HEK293 (cell line): ENCODE results near the gene COX6A2.

Experiments used
- BCL6B ChIP-seq: fragments of 450-650 bp; formaldehyde crosslinking; IDR thresholded peaks from 2 replicates; pipeline ENCODE4 v1.5.1; 2017; ENCODE audit warnings: missing biosample characterization, missing genetic modification characterization
- IKZF3 ChIP-seq: fragments of 450-650 bp; IDR thresholded peaks from 2 replicates; pipeline ENCODE4 v1.5.0; 2018; ENCODE audit warnings: missing biosample characterization, mild to moderate bottlenecking, missing genetic modification characterization, moderate library complexity
- OVOL3 ChIP-seq: fragments of 450-650 bp; formaldehyde crosslinking; IDR thresholded peaks from 2 replicates; pipeline ENCODE4 v1.5.1; 2016; ENCODE audit warnings: missing biosample characterization, missing genetic modification characterization
- PRDM6 ChIP-seq: fragments of 450-650 bp; formaldehyde crosslinking; IDR thresholded peaks from 2 replicates; pipeline ENCODE4 v1.5.1; 2017; ENCODE audit warnings: missing biosample characterization, missing genetic modification characterization
- REST ChIP-seq: fragments of 450-650 bp; formaldehyde crosslinking; IDR thresholded peaks from 2 replicates; pipeline ENCODE4 v1.5.1; 2016; ENCODE audit warnings: missing biosample characterization, missing genetic modification characterization
- SCRT2 ChIP-seq: fragments of 450-650 bp; formaldehyde crosslinking; IDR thresholded peaks from 2 replicates; pipeline ENCODE4 v1.5.1; 2016; ENCODE audit warnings: missing biosample characterization, missing genetic modification characterization
- SP2 ChIP-seq: fragments of 450-650 bp; formaldehyde crosslinking; IDR thresholded peaks from 2 replicates; pipeline ENCODE4 v1.5.1; 2016; ENCODE audit warnings: missing biosample characterization, missing genetic modification characterization
- SP7 ChIP-seq: fragments of 450-650 bp; formaldehyde crosslinking; IDR thresholded peaks from 2 replicates; pipeline ENCODE4 v1.5.1; 2016; ENCODE audit warnings: missing biosample characterization, missing genetic modification characterization
- WT1 ChIP-seq: fragments of 450-650 bp; formaldehyde crosslinking; IDR thresholded peaks from 2 replicates; pipeline ENCODE4 v1.5.1; 2016; ENCODE audit warnings: missing biosample characterization, missing genetic modification characterization
- YY2 ChIP-seq: fragments of 450-650 bp; formaldehyde crosslinking; IDR thresholded peaks from 2 replicates; pipeline ENCODE4 v1.5.1; 2016; ENCODE audit warnings: missing biosample characterization, missing genetic modification characterization
- ZBTB10 ChIP-seq: fragments of 450-650 bp; formaldehyde crosslinking; IDR thresholded peaks from 2 replicates; pipeline ENCODE4 v1.5.1; 2016; ENCODE audit warnings: missing biosample characterization, missing genetic modification characterization
- ZBTB20 ChIP-seq: fragments of 450-650 bp; formaldehyde crosslinking; IDR thresholded peaks from 2 replicates; pipeline ENCODE4 v1.5.1; 2016; ENCODE audit warnings: missing biosample characterization, missing genetic modification characterization
- ZBTB49 ChIP-seq: fragments of 450-650 bp; formaldehyde crosslinking; IDR thresholded peaks from 2 replicates; pipeline ENCODE4 v1.5.1; 2016; ENCODE audit warnings: missing biosample characterization, missing genetic modification characterization, low read depth
- ZFP3 ChIP-seq: fragments of 450-650 bp; formaldehyde crosslinking; IDR thresholded peaks from 2 replicates; pipeline ENCODE4 v1.5.1; 2016; ENCODE audit warnings: low read depth, missing biosample characterization, missing genetic modification characterization
- ZNF112 ChIP-seq: fragments of 450-650 bp; formaldehyde crosslinking; IDR thresholded peaks from 2 replicates; pipeline ENCODE4 v1.5.0; 2017; ENCODE audit warnings: missing biosample characterization, missing genetic modification characterization
- ZNF24 ChIP-seq: fragments of 450-650 bp; formaldehyde crosslinking; IDR thresholded peaks from 2 replicates; pipeline ENCODE4 v1.5.1; 2016; ENCODE audit warnings: missing biosample characterization, missing genetic modification characterization
- ZNF26 ChIP-seq: fragments of 450-650 bp; formaldehyde crosslinking; IDR thresholded peaks from 2 replicates; pipeline ENCODE4 v1.5.1; 2016; ENCODE audit warnings: missing biosample characterization, missing genetic modification characterization
- ZNF366 ChIP-seq: fragments of 450-650 bp; formaldehyde crosslinking; conservative IDR thresholded peaks from 2 replicates; pipeline ENCODE4 v1.5.1; 2016; ENCODE audit warnings: missing biosample characterization, missing genetic modification characterization
- ZNF37A ChIP-seq: fragments of 450-650 bp; IDR thresholded peaks from 2 replicates; pipeline ENCODE4 v1.5.1; 2018; ENCODE audit warnings: missing biosample characterization, missing genetic modification characterization
- ZNF391 ChIP-seq: fragments of 450-650 bp; formaldehyde crosslinking; IDR thresholded peaks from 2 replicates; pipeline ENCODE4 v1.5.1; 2016; ENCODE audit warnings: low read depth, missing biosample characterization, missing genetic modification characterization, borderline replicate concordance
- ZNF426 ChIP-seq: fragments of 450-650 bp; formaldehyde crosslinking; IDR thresholded peaks from 2 replicates; pipeline ENCODE4 v1.5.1; 2017; ENCODE audit warnings: missing biosample characterization, missing genetic modification characterization, mild to moderate bottlenecking, inconsistent platforms, moderate library complexity
- ZNF521 ChIP-seq: fragments of 450-650 bp; formaldehyde crosslinking; IDR thresholded peaks from 2 replicates; pipeline ENCODE4 v1.5.1; 2017; ENCODE audit warnings: missing biosample characterization, mild to moderate bottlenecking, missing genetic modification characterization
- ZNF571 ChIP-seq: fragments of 450-650 bp; formaldehyde crosslinking; IDR thresholded peaks from 2 replicates; pipeline ENCODE4 v1.5.0; 2017; ENCODE audit warnings: missing biosample characterization, missing genetic modification characterization
- ZNF600 ChIP-seq: fragments of 450-650 bp; formaldehyde crosslinking; IDR thresholded peaks from 2 replicates; pipeline ENCODE4 v1.5.1; 2016; ENCODE audit warnings: missing biosample characterization, missing genetic modification characterization
- ZNF623 ChIP-seq: fragments of 450-650 bp; formaldehyde crosslinking; IDR thresholded peaks from 2 replicates; pipeline ENCODE4 v1.5.1; 2016; ENCODE audit warnings: missing biosample characterization, missing genetic modification characterization
- ZNF629 ChIP-seq: fragments of 450-650 bp; formaldehyde crosslinking; IDR thresholded peaks from 2 replicates; pipeline ENCODE4 v1.5.1; 2017; ENCODE audit warnings: missing biosample characterization, missing genetic modification characterization
- ZNF843 ChIP-seq: fragments of 450-650 bp; formaldehyde crosslinking; IDR thresholded peaks from 2 replicates; pipeline ENCODE4 v1.5.1; 2016; ENCODE audit warnings: missing biosample characterization, missing genetic modification characterization

The COX6A2 gene

GRCh38 chr16:31458844-31459686 is 30.9 kb upstream of the COX6A2 start, which contains the start of gene ARMC5 (continued):
- TF ChIP-seq ZNF26 (tag by site-specific recombination) (no peak), ZNF623 (no peak), ZBTB49 (tag by site-specific recombination) (no peak), ZNF112 (tag by site-specific recombination) (no peak), ZNF24 (no peak), WT1 (tag by site-specific recombination) (no peak), ZBTB10 (tag by site-specific recombination) (0 out of 2 replicates have a peak, but pooled peaks have one; percentile 36), ZNF521 (no peak), ZNF391 (peak; percentile 28; the same call in 1 of the 2 replicates), SP2 (peak; percentile 90), REST (tag by site-specific recombination) (no peak), SP7 (peak; percentile 65), ZNF571 (tag by site-specific recombination) (no peak), PRDM6 (tag by site-specific recombination) (no peak), ZNF366 (no peak), ZBTB20 (tag by site-specific recombination) (peak; percentile 79; the same call in 1 of the 2 replicates), IKZF3 (tag by site-specific recombination) (peak; percentile 98), BCL6B (tag by site-specific recombination) (no peak), ZFP3 (tag by site-specific recombination) (no peak), YY2 (peak; percentile 93), ZNF426 (no peak), SCRT2 (no peak), ZNF37A (no peak), ZNF629 (tag by site-specific recombination) (peak; percentile 98), OVOL3 (tag by site-specific recombination) (no peak), ZNF600 (tag by site-specific recombination) (peak; percentile 38; the same call in 1 of the 2 replicates), ZNF843 (peak; percentile 36; the same call in 1 of the 2 replicates)
